Cardiac fibroblast (primary cell): ENCODE measurements around the gene ANKRD13D.
A peak's percentile ranks its signal among the peaks of the same experiment; 100 is the strongest.

Experiments used
- DNase-seq, 2 donors: peaks; one replicate each; pipeline versions ENCODE4 v3.0.0 to v3.0.0-alpha.2; 2010; ENCODE audit warnings: low read depth in 2 of 2
- H3K4me3 ChIP-seq, 2 donors: replicated peaks in 1 of 2; 1 replicate in 1 of 2; 2 replicates in 1 of 2; pipeline ENCODE4 v1.5.1; 2011; ENCODE audit warnings: low read depth in 2 of 2, low read length in 2 of 2, mild to moderate bottlenecking in 2 of 2, moderate library complexity in 1 of 2
- TF ChIP-seq, protein P1 (sequence below): IDR thresholded peaks from one replicate; pipeline ENCODE4 v1.5.1; 2011; ENCODE audit warnings: low read depth, mild to moderate bottlenecking, low read length, inconsistent platforms

ANKRD13D gene

GRCh38 chr11:67301313-67301921 lies 12.3 kb downstream of the ANKRD13D start:
- H3K4me3 ChIP-seq = no peak overlapping the region
- TF ChIP-seq, protein P1, sequence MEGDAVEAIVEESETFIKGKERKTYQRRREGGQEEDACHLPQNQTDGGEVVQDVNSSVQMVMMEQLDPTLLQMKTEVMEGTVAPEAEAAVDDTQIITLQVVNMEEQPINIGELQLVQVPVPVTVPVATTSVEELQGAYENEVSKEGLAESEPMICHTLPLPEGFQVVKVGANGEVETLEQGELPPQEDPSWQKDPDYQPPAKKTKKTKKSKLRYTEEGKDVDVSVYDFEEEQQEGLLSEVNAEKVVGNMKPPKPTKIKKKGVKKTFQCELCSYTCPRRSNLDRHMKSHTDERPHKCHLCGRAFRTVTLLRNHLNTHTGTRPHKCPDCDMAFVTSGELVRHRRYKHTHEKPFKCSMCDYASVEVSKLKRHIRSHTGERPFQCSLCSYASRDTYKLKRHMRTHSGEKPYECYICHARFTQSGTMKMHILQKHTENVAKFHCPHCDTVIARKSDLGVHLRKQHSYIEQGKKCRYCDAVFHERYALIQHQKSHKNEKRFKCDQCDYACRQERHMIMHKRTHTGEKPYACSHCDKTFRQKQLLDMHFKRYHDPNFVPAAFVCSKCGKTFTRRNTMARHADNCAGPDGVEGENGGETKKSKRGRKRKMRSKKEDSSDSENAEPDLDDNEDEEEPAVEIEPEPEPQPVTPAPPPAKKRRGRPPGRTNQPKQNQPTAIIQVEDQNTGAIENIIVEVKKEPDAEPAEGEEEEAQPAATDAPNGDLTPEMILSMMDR = no peak

DNA sequence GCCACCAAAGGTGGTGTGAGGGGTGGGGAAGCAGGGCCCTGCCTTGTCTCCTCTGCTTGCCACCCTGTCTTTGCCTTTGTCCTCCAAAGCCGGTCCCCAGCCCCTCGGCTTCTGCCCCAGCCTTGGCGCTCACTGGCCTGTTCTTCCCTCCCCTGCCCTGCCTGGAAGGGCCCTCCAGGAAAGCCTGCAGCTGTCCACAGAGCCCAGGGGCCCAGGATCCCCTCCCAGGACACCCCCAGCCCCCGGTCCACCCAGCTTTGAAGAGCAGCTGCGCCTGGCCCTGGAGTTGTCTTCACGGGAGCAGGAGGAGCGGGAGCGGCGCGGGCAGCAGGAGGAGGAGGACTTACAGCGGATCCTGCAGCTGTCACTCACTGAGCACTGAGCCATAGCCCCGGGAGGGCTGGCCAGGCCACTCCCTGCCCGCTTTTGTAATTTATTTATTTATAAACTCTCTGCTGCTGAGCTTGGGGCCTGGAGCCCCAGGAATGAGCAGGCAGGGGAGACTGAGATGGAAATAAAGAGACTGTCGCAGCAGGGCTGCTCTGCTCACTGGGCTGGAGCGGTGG lies 12.9 kb downstream of the ANKRD13D start:
- TF ChIP-seq, protein P1 = no peak
- no peak overlapping the region for H3K4me3 ChIP-seq
- peak; percentile 43 to 54 for DNase-seq

More at GRCh38 chr11:67301313-67301921, 12.3 kb downstream of the ANKRD13D start:
- no peak for DNase-seq

GRCh38 chr11:67302571-67303131 lies 13.5 kb downstream of the ANKRD13D start:
- H3K4me3 ChIP-seq = peak overlapping the region; percentile 42 to 84
- TF ChIP-seq, protein P1 = no peak
- peak; percentile 23 to 48 for DNase-seq

DNA sequence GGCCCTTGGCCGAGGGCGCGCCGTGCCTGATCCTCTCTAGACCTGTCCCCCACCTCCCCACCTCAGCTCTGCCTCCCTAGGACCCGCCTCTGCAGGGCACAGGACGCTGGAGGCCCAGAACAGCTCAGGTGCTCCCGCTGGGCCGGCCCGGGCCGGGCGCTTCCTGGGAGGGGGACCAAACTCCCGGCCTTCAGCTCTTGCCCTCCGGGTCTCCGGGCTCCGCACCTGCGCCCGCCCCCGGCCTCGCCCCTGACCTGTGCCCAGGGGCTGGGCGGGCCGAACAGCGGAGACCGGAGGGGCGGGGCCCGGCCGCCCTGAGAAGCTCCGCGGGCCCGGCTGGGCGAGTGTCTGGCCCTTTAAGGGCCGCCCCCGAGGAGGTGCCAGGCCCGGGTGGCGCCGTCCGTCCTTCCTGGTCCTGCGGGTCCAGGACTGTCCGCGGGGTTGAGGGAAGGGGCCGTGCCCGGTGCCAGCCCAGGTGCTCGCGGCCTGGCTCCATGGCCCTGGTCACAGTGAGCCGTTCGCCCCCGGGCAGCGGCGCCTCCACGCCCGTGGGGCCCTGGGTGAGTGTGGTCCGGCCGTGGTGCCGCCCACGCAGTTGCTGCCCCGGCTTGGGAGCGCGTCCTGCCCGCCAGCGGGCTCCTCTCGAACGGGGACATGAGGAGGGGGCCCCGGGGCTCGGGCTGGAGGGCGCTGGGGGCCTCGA lies 14.2 kb downstream of the ANKRD13D start, which contains the start of gene SSH3:
Gene SSH3, plus strand, starts transcription at position 399 of the 703 bp plus-strand sequence. Its CDS starts 96 bp downstream, at position 495.
- DNase-seq = peak; percentile 50 to 67
- peak within 1 kb of the TSS; percentile 68 to 84 for H3K4me3 ChIP-seq
- TF ChIP-seq, protein P1 = no peak

GRCh38 chr11:67303835-67304411 lies 14.8 kb downstream of the ANKRD13D start:
- H3K4me3 ChIP-seq = peak overlapping the region; percentile 68 to 84
- peak in 1 of 2 donors; percentile 15 for DNase-seq
- TF ChIP-seq, protein P1 = no peak

DNA sequence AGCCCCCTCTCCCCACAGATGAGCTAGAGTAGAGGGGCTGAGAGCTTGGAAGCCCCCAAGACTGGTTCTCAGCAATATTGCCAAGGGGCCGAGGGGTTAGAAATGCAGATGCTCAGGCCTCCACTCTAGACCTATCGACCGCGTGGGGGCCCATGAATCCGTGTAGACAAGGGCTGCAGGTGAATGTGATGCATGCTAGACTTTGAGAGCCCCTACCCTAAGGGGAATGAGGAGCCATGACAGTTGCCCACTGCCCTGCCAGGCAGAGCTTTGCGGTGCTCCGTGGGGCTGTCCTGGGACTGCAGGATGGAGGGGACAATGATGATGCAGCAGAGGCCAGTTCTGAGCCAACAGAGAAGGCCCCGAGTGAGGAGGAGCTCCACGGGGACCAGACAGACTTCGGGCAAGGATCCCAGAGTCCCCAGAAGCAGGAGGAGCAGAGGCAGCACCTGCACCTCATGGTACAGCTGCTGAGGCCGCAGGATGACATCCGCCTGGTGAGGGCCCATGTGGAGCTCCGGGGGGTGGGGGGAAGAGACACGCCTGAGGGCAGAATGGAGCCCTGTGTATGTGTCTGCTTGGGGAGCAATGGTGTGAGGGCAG lies 15.5 kb downstream of the ANKRD13D start:
- TF ChIP-seq, protein P1 = no peak
- H3K4me3 ChIP-seq = peak overlapping the region; percentile 68 to 84
- DNase-seq = no peak
